HCT116 (cell line): Measurements from ENCODE around the gene AKAP12. TPM values are rescaled to one million over a fixed set of nuclear protein-coding genes. Genes with fewer than 3 reads are reported as not detected.

Source experiments
- ATAC-seq: fragments of 200-7000 bp; cut with Tn5 transposase; 2 replicates; pipeline ENCODE4 v1.9.1; 2020; ENCODE audit warnings: mild to moderate bottlenecking, moderate library complexity
- BruUV-seq: library from RNA; stranded (reverse); fragments of 400-500 nt; replicated peaks from 2 replicates; lab custom pipeline; 2021; lab: Mats Ljungman, UMichigan
- CTCF ChIA-PET: fragments of 300-600 bp; sonication (Branson Sonifier 250); formaldehyde crosslinking; loops from one replicate; lab custom pipeline; 2021; ENCODE audit warnings: antibody characterized with exemption; lab: Charles Lee
- POLR2A ChIA-PET: fragments of 300-600, 350-600 bp; sonication (Branson Sonifier 250); formaldehyde crosslinking; loops from one replicate; lab custom pipeline; 2021; ENCODE audit warnings: antibody characterized with exemption; lab: Charles Lee
- RAD21 ChIA-PET, 2 experiments: fragments of 300-600 bp; sonication (Branson Sonifier 250); formaldehyde crosslinking; loops; one replicate each; lab custom pipeline; 2023; ENCODE audit warnings: low total read pairs in 2 of 2; ENCODE audit not compliant: uncharacterized antibody in 2 of 2, unreplicated experiment in 2 of 2, low non-redundant PET in 1 of 2; lab: Charles Lee
- DNase-seq: peaks from one replicate; pipeline ENCODE4 v3.0.0-alpha.2; 2010; ENCODE audit warnings: low read depth, low spot score
- H2AFZ ChIP-seq: fragments of 200-600 bp; shearing (Covaris generic), sonication (generic); 2 replicates; pipeline ENCODE4 v1.6.1; 2017; ENCODE audit warnings: low read depth, mixed run types, mixed read lengths, antibody characterized with exemption, low read length; ENCODE audit not compliant: poor library complexity, severe bottlenecking
- H3K27ac ChIP-seq: 2 replicates; pipeline ENCODE4 v1.5.1; 2012; ENCODE audit warnings: low read depth, low read length
- H3K27me3 ChIP-seq: fragments of 200-600 bp; sonication (generic); 2 replicates; pipeline ENCODE4 v1.6.1; 2016; ENCODE audit warnings: mixed run types, low read length, mixed read lengths; ENCODE audit not compliant: insufficient read depth
- H3K36me3 ChIP-seq, 2 experiments: fragments of 200-500 bp in 1 of 2; fragments of 200-600 bp in 1 of 2; sonication (Bioruptor generic) in 1 of 2; sonication (generic) in 1 of 2; 2 replicates each; pipeline versions ENCODE4 v1.5.1 to v1.6.1; 2014 to 2016; ENCODE audit warnings: low read length in 2 of 2, inconsistent platforms in 1 of 2, mixed read lengths in 1 of 2, mixed run types in 1 of 2; ENCODE audit not compliant: insufficient read depth in 2 of 2, control insufficient read depth in 1 of 2
- H3K4me1 ChIP-seq, 2 experiments: fragments of 200-600 bp in 1 of 2; sonication (generic) in 1 of 2; 2 replicates each; pipeline versions ENCODE4 v1.5.1 to v1.6.1; 2012 to 2017; ENCODE audit warnings: low read length in 2 of 2, inconsistent platforms in 1 of 2, mild to moderate bottlenecking in 1 of 2, mixed read lengths in 1 of 2, mixed run types in 1 of 2, moderate library complexity in 1 of 2; ENCODE audit not compliant: insufficient read depth in 2 of 2, control insufficient read depth in 1 of 2
- H3K4me2 ChIP-seq: fragments of 200-600 bp; sonication (generic); 2 replicates; pipeline ENCODE4 v1.6.1; 2017; ENCODE audit warnings: mixed run types, low read length, mixed read lengths
- H3K4me3 ChIP-seq, 2 experiments: fragments of 200-600 bp in 1 of 2; sonication (generic) in 1 of 2; replicated peaks in 1 of 2; 2 replicates each; pipeline ENCODE4 v1.5.1; 2011 to 2016; ENCODE audit warnings: low read length in 2 of 2, control low read depth in 1 of 2, low read depth in 1 of 2, mild to moderate bottlenecking in 1 of 2, mixed read lengths in 1 of 2, mixed run types in 1 of 2
- H3K79me2 ChIP-seq: fragments of 200-600 bp; sonication (generic); 2 replicates; pipeline ENCODE4 v1.6.1; 2017; ENCODE audit warnings: mild to moderate bottlenecking, mixed run types, low read length, moderate library complexity, mixed read lengths; ENCODE audit not compliant: insufficient read depth
- H3K9ac ChIP-seq: fragments of 200-600 bp; sonication (generic); 2 replicates; pipeline ENCODE4 v1.6.1; 2016; ENCODE audit warnings: low read length, mixed read lengths
- H3K9me2 ChIP-seq: fragments of 200-600 bp; sonication (generic), shearing (Covaris generic); 2 replicates; pipeline ENCODE4 v1.6.1; 2017; ENCODE audit warnings: mixed run types, mild to moderate bottlenecking, moderate library complexity; ENCODE audit not compliant: insufficient read depth
- H3K9me3 ChIP-seq, 2 experiments: fragments of 200-500 bp in 1 of 2; fragments of 200-600 bp in 1 of 2; sonication (Bioruptor generic) in 1 of 2; sonication (generic) in 1 of 2; 2 replicates each; pipeline ENCODE4 v1.6.1; 2014 to 2017; ENCODE audit warnings: low read length in 2 of 2, mixed read lengths in 2 of 2, inconsistent platforms in 1 of 2, low read depth in 1 of 2, mild to moderate bottlenecking in 1 of 2, mixed run types in 1 of 2, moderate library complexity in 1 of 2; ENCODE audit not compliant: control insufficient read depth in 1 of 2, insufficient read depth in 1 of 2
- H4K20me1 ChIP-seq: fragments of 200-600 bp; sonication (generic), shearing (Covaris generic); 2 replicates; pipeline ENCODE4 v1.6.1; 2017; ENCODE audit warnings: mixed run types, mild to moderate bottlenecking, moderate library complexity; ENCODE audit not compliant: insufficient read depth
- CBX3 ChIP-seq: IDR thresholded peaks from 2 replicates; pipeline ENCODE4 v1.6.1; 2012; ENCODE audit warnings: low read depth
- EGR1 ChIP-seq: IDR thresholded peaks from 2 replicates; pipeline ENCODE4 v1.6.1; 2012; ENCODE audit warnings: low read depth
- ELF1 ChIP-seq: IDR thresholded peaks from 2 replicates; pipeline ENCODE4 v1.6.1; 2012; ENCODE audit warnings: low read depth, borderline replicate concordance
- EZH2 ChIP-seq: fragments of 200-600 bp; sonication (generic); IDR thresholded peaks from 2 replicates; pipeline ENCODE4 v1.6.1; 2017; ENCODE audit warnings: antibody characterized with exemption, mixed run types
- EZH2phosphoT487 ChIP-seq: fragments of 200-600 bp; IDR thresholded peaks from 2 replicates; pipeline ENCODE4 v1.6.1; 2018; ENCODE audit warnings: antibody characterized with exemption, borderline replicate concordance
- JUND ChIP-seq: IDR thresholded peaks from 2 replicates; pipeline ENCODE4 v1.6.1; 2012
- SP1 ChIP-seq: IDR thresholded peaks from 2 replicates; pipeline ENCODE4 v1.6.1; 2012; ENCODE audit warnings: low read depth
- SRF ChIP-seq: IDR thresholded peaks from 2 replicates; pipeline ENCODE4 v1.6.1; 2012; ENCODE audit warnings: low read depth
- intact Hi-C: fragments of 100-400 bp; cut with micrococcal nuclease; formaldehyde crosslinking; loops from 2 replicates; pipeline ENCODE4 v1.10.0; 2022
- total RNA-seq: library from RNA; stranded (reverse); gene quantifications from one replicate; pipeline ENCODE4 v1.2.1, GENCODE V29; 2021; ENCODE audit not compliant: unreplicated experiment
- TF ChIP-seq, protein P1 (sequence below), 3 experiments: fragments of 200-600 bp in 1 of 3; sonication (generic) in 1 of 3; IDR thresholded peaks in 2 of 3; conservative IDR thresholded peaks in 1 of 3; 2 replicates each; pipeline ENCODE4 v1.5.1; 2012 to 2017; ENCODE audit warnings: low read depth in 2 of 3, low read length in 2 of 3, antibody characterized with exemption in 1 of 3, borderline replicate concordance in 1 of 3, control low read depth in 1 of 3, mild to moderate bottlenecking in 1 of 3, mixed read lengths in 1 of 3, mixed run types in 1 of 3, moderate library complexity in 1 of 3; ENCODE audit not compliant: insufficient read depth in 1 of 3

The AKAP12 gene
- total RNA-seq, 1 experiment from 2014 or later: 1,220 TPM

DNA sequence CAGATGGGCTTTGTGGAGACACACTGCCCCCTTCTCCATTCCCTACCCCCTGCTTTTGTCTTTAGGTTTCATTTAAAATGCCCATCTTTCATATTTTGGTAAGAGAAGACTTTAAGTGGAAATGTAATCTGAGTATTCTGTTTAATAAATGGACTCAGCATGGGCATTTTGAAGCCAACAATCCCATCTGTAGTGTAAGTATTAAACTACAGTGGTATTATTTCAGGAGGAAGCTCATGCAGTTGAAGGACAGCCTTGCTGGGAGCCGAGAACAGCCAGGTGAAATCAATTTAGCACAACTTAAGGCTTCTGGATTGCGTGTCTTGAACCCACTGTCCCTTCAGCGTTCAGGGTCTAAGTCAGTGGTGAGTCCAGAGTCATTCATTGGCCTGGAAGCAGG is 63.5 kb downstream of the AKAP12 start:
- intact Hi-C loops: no loop called here
- H3K9ac ChIP-seq: no peak overlapping the region
- no TSS peak for BruUV-seq
- peaks cover 2 to 13% of the 10 kb centered on the region in 2 experiments; a peak in 1 of 4 replicates for H3K4me1 ChIP-seq
- peaks cover 99% of the 10 kb centered on the region for H3K79me2 ChIP-seq
- peaks cover 4% of the 10 kb centered on the region; the same call in 1 of the 2 replicates for H4K20me1 ChIP-seq
- no peak for DNase-seq
- H3K4me3 ChIP-seq: no peak overlapping the region
- H3K27ac ChIP-seq: no peak overlapping the region
- H3K9me2 ChIP-seq: no peaks in the 10 kb centered on the region
- H3K9me3 ChIP-seq: no peaks in the 10 kb centered on the region
- CTCF ChIA-PET: no interaction called here
- TF ChIP-seq, protein P1, sequence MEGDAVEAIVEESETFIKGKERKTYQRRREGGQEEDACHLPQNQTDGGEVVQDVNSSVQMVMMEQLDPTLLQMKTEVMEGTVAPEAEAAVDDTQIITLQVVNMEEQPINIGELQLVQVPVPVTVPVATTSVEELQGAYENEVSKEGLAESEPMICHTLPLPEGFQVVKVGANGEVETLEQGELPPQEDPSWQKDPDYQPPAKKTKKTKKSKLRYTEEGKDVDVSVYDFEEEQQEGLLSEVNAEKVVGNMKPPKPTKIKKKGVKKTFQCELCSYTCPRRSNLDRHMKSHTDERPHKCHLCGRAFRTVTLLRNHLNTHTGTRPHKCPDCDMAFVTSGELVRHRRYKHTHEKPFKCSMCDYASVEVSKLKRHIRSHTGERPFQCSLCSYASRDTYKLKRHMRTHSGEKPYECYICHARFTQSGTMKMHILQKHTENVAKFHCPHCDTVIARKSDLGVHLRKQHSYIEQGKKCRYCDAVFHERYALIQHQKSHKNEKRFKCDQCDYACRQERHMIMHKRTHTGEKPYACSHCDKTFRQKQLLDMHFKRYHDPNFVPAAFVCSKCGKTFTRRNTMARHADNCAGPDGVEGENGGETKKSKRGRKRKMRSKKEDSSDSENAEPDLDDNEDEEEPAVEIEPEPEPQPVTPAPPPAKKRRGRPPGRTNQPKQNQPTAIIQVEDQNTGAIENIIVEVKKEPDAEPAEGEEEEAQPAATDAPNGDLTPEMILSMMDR (IDR thresholded peaks at IDR 0.05 in 2 of 3, conservative IDR thresholded peaks at IDR 0.05 in 1 of 3; ENCODE audit: borderline replicate concordance in 1 of 3, insufficient read depth in 1 of 3, low read depth in 2 of 3, low read length in 2 of 3): no peak
- TF ChIP-seq CBX3: no peak
- no peak for TF ChIP-seq EZH2phosphoT487
- no peak for TF ChIP-seq ELF1
- TF ChIP-seq SRF: no peak
- no peak for TF ChIP-seq EZH2
- no peak for TF ChIP-seq JUND
- TF ChIP-seq SP1: no peak
- TF ChIP-seq EGR1: no peak
- H2AFZ ChIP-seq: no peak overlapping the region
- RAD21 ChIA-PET: no interaction called here
- POLR2A ChIA-PET: no interaction called here
- no peak overlapping the region for H3K4me2 ChIP-seq
- no peak for ATAC-seq
- no peaks in the 10 kb centered on the region for H3K27me3 ChIP-seq
- peaks cover 0 to 11% of the 10 kb centered on the region in 2 experiments; a peak in 2 of 4 replicates for H3K36me3 ChIP-seq
